ENCODE data around the gene FAM3B.

FAM3B gene

DNA sequence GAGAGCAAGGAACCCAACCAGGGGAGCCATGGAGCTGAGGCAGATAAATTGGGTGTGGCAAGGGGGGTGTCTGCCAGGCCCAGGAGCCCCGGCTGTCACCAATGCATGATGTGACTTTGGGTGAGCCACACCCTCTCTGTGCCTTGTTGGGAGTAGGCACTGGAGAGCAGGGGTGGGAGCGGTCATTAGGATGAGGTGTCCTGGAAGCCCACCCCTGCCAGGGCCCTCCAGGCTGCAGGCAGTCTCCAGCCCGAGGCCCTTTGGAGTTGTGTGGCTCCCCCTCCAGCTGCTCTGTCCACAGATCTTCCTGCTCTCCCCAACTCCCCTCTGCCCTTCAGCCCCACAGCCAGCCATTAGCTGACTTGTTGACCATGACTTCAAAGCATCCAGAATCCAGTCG is 56.7 kb downstream of the FAM3B start:
- H3K27me3 ChIP-seq (replicated peaks; ENCODE audit: control insufficient read depth, insufficient read depth, low read length): no peaks in the 10 kb centered on the region
- H3K36me3 ChIP-seq (ENCODE audit: control insufficient read depth, insufficient read depth, low read length, severe bottlenecking): peaks cover 9% of the 10 kb centered on the region
- H3K4me1 ChIP-seq (ENCODE audit: control insufficient read depth, insufficient read depth, low read length): peaks cover 19% of the 10 kb centered on the region
- no peaks in the 10 kb centered on the region for H3K9me3 ChIP-seq (ENCODE audit: control insufficient read depth, low read length)
- H3K4me3 ChIP-seq (ENCODE audit: low read length): no peak overlapping the region
- no peak overlapping the region for H3K9ac ChIP-seq (ENCODE audit: low read length)
- no peak for DNase-seq (ENCODE audit: low read depth)

DNA sequence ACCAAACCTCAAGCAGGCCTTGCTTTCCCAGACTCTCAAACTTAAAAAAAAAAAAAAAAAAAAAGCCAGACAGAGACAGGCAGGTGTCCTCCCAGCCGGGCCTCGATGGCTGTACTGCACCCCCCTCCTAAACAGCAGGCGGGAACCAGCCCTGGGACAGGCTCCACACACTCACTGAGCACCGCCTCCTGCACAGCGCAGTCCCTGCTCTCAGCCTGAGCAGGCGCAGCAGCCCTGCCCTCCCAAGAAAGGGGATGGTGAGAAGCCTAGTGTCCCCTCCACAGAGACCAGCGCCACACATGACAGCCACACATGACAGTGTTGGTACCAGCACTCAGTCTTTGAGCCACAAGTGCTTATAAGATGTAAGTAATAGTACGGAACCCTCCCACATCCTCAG is 57.2 kb downstream of the FAM3B start:
- Histone ChIP-seq H3K9ac (ENCODE audit: low read length) (no peak overlapping the region), H3K4me3 (ENCODE audit: low read length) (no peak overlapping the region), H3K27me3 (replicated peaks; ENCODE audit: control insufficient read depth, insufficient read depth, low read length) (no peaks in the 10 kb centered on the region), H3K9me3 (ENCODE audit: control insufficient read depth, low read length) (no peaks in the 10 kb centered on the region), H3K4me1 (ENCODE audit: control insufficient read depth, insufficient read depth, low read length) (peaks cover 18% of the 10 kb centered on the region), H3K36me3 (ENCODE audit: control insufficient read depth, insufficient read depth, low read length, severe bottlenecking) (peaks cover 9% of the 10 kb centered on the region)
- DNase-seq (ENCODE audit: low read depth): no peak

DNA sequence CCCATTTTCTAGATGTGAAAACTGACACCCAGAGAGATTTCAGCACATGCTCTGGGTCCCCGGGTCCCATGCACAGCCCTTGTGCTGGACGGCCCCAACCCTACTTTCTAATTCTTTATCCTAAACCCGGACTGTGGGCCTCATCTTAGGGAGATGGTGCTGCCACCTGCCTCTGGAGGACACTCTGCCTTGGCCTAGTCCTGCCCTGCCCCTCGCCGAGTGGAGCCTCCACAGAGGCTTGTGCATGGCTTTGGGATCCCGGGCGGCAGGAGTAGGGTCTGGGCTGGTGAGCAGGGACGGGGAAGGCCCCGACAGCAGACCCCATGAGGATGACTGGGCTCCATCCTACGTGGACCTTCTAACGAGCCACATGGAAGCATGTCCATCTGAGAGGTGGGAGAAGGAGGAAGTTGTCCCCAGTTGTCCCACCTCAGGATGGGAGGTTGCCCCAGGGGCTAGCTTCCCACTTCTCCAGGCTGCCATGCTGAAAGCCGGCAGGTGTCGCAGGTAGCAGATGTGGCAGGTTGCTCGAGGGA is 57.6 kb downstream of the FAM3B start:
- Histone ChIP-seq H3K9me3 (ENCODE audit: control insufficient read depth, low read length) (no peaks in the 10 kb centered on the region), H3K27me3 (replicated peaks; ENCODE audit: control insufficient read depth, insufficient read depth, low read length) (no peaks in the 10 kb centered on the region), H3K4me3 (ENCODE audit: low read length) (no peak overlapping the region), H3K9ac (ENCODE audit: low read length) (no peak overlapping the region), H3K4me1 (ENCODE audit: control insufficient read depth, insufficient read depth, low read length) (peaks cover 13% of the 10 kb centered on the region), H3K36me3 (ENCODE audit: control insufficient read depth, insufficient read depth, low read length, severe bottlenecking) (peaks cover 9% of the 10 kb centered on the region)
- DNase-seq (ENCODE audit: low read depth): no peak

DNA sequence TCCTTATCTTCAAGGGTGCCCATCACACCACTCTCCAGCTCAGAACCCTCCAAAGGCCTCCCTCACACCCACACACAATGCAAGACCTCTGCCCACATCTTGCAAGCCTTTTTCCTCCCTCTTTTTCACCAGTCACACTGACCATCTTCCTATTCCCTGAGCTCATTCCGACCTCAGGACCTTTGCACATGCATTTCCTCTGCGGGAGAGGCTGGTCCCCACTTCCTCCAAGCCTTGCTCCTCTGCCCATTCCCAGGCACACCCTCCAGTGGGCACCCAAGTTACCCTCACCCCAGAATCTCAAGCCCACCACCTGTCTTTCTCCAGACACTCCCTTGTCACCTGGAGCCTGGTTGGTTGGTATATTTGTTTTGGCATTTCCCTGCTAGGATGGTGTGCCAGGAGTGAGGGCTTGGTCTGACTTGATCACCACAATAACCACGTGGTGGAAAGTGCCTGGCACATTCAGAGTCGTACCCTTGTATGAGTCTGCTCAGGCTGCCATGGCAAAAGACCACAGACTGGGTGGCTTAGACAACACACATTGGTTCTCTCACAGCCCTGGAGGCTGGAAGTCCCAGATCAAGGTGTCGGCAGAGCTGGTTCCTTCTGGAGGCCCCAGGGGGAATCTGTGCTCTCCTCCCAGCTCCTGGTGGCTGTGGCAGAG is 58.4 kb downstream of the FAM3B start:
- H3K27me3 ChIP-seq (replicated peaks; ENCODE audit: control insufficient read depth, insufficient read depth, low read length): no peaks in the 10 kb centered on the region
- no peak overlapping the region for H3K4me3 ChIP-seq (ENCODE audit: low read length)
- no peak overlapping the region for H3K9ac ChIP-seq (ENCODE audit: low read length)
- peaks cover 9% of the 10 kb centered on the region for H3K36me3 ChIP-seq (ENCODE audit: control insufficient read depth, insufficient read depth, low read length, severe bottlenecking)
- H3K9me3 ChIP-seq (ENCODE audit: control insufficient read depth, low read length): no peaks in the 10 kb centered on the region
- no peak for DNase-seq (ENCODE audit: low read depth)
- peaks cover 10% of the 10 kb centered on the region for H3K4me1 ChIP-seq (ENCODE audit: control insufficient read depth, insufficient read depth, low read length)

DNA sequence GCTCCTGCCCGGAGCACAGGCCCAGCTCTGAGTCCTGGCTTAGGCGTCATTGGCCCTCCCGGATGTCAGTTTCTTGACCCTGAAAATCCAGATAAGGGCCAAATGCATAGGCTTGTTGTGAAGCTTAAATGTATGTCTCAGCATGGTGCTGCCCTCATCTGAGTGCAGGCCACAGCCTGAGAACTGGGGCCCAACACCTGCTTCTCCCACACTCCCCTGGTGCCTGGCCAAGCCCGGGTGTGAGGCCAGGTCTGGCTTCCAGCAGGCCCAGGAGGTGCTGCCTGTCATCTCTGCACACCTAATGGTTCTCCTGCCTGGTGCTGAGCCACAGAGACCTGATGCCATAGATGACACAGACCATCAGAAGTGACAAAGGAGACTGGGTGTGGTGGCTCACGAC is 59.3 kb downstream of the FAM3B start:
- H3K27me3 ChIP-seq (replicated peaks; ENCODE audit: control insufficient read depth, insufficient read depth, low read length): no peaks in the 10 kb centered on the region
- peaks cover 9% of the 10 kb centered on the region for H3K36me3 ChIP-seq (ENCODE audit: control insufficient read depth, insufficient read depth, low read length, severe bottlenecking)
- no peak for DNase-seq (ENCODE audit: low read depth)
- H3K4me1 ChIP-seq (ENCODE audit: control insufficient read depth, insufficient read depth, low read length): peaks cover 7% of the 10 kb centered on the region
- no peak overlapping the region for H3K9ac ChIP-seq (ENCODE audit: low read length)
- H3K9me3 ChIP-seq (ENCODE audit: control insufficient read depth, low read length): no peaks in the 10 kb centered on the region
- no peak overlapping the region for H3K4me3 ChIP-seq (ENCODE audit: low read length)

DNA sequence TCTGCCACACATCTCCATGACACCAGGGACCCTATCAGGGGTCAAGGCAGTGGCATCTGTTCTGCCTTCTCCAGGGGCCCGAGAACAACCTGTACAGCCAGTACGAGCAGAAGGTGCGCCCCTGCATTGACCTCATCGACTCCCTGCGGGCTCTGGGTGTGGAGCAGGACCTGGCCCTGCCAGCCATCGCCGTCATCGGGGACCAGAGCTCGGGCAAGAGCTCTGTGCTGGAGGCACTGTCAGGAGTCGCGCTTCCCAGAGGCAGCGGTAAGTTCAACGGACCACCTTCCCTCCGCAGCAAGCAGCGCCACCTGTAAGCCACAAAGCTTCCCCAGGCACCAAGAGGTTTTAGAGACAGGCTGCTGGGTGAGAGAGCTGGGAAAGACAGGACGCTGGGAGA is 61.1 kb downstream of the FAM3B start:
- no peak for DNase-seq (ENCODE audit: low read depth)
- Histone ChIP-seq H3K4me3 (ENCODE audit: low read length) (no peak overlapping the region), H3K9me3 (ENCODE audit: control insufficient read depth, low read length) (no peaks in the 10 kb centered on the region), H3K9ac (ENCODE audit: low read length) (no peak overlapping the region), H3K36me3 (ENCODE audit: control insufficient read depth, insufficient read depth, low read length, severe bottlenecking) (peaks cover 16% of the 10 kb centered on the region), H3K4me1 (ENCODE audit: control insufficient read depth, insufficient read depth, low read length) (no peaks in the 10 kb centered on the region), H3K27me3 (replicated peaks; ENCODE audit: control insufficient read depth, insufficient read depth, low read length) (no peaks in the 10 kb centered on the region)

DNA sequence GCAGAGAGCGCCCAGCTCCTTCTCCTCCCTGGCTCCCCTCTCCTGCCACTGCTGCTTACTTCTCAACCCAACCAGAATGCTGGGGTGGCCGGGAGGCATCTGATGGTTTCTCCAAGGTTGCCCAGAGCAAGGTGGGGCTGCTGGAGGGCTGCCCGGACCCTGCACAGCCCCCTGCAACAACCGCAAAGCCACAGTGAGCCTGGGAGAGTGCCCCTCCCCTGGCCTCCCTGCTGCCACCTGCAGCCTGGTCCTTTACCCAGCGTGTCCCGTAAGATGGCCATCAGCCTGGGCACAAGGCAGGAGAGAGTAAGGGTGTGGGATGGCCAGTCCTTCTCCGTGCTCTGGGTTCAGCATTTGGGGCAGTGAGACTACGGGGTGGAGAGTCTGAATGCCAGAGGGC is 62.2 kb downstream of the FAM3B start:
- Histone ChIP-seq H3K9ac (ENCODE audit: low read length) (no peak overlapping the region), H3K9me3 (ENCODE audit: control insufficient read depth, low read length) (no peaks in the 10 kb centered on the region), H3K4me1 (ENCODE audit: control insufficient read depth, insufficient read depth, low read length) (no peaks in the 10 kb centered on the region), H3K4me3 (ENCODE audit: low read length) (no peak overlapping the region), H3K36me3 (ENCODE audit: control insufficient read depth, insufficient read depth, low read length, severe bottlenecking) (peaks cover 16% of the 10 kb centered on the region), H3K27me3 (replicated peaks; ENCODE audit: control insufficient read depth, insufficient read depth, low read length) (no peaks in the 10 kb centered on the region)
- DNase-seq (ENCODE audit: low read depth): no peak

DNA sequence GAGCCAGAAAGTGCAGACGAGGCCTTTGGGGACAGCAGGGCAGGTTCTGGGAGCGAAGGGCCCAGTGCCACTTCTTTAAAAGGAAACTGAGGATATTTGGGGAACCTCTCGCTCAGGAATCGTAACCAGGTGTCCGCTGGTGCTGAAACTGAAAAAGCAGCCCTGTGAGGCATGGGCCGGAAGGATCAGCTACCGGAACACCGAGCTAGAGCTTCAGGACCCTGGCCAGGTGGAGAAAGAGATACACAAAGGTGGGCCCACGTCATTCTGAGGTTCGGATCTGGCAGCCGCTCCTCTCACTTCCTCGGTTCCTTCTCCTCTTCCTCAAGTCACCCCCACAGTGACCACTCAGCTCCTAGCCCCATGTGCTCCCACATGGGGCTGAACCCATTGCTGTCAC is 63.3 kb downstream of the FAM3B start:
- Histone ChIP-seq H3K9ac (ENCODE audit: low read length) (no peak overlapping the region), H3K36me3 (ENCODE audit: control insufficient read depth, insufficient read depth, low read length, severe bottlenecking) (peaks cover 16% of the 10 kb centered on the region), H3K9me3 (ENCODE audit: control insufficient read depth, low read length) (no peaks in the 10 kb centered on the region), H3K27me3 (replicated peaks; ENCODE audit: control insufficient read depth, insufficient read depth, low read length) (no peaks in the 10 kb centered on the region), H3K4me3 (ENCODE audit: low read length) (no peak overlapping the region), H3K4me1 (ENCODE audit: control insufficient read depth, insufficient read depth, low read length) (no peaks in the 10 kb centered on the region)
- DNase-seq (ENCODE audit: low read depth): no peak

DNA sequence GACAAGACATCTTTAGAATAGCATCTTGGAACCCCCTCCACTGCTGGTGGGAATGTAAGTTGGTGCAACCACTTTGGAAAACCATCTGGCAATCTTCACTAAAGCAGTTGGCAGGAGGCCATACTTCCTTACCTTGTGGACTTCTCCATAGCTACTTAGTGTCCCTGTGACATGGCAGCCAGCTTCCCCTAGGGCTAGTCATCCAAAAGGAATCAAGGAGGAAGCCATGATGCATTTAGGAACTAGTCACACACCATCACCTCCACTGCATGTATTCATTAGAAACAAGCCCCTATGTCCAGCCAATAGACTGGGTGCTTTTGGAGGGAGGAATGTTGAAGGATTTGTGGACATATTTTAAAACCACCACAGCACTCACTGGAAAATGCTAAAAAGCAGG is 65.1 kb downstream of the FAM3B start:
- H3K36me3 ChIP-seq (ENCODE audit: control insufficient read depth, insufficient read depth, low read length, severe bottlenecking): peaks cover 15% of the 10 kb centered on the region
- H3K9me3 ChIP-seq (ENCODE audit: control insufficient read depth, low read length): no peaks in the 10 kb centered on the region
- no peak overlapping the region for H3K9ac ChIP-seq (ENCODE audit: low read length)

DNA sequence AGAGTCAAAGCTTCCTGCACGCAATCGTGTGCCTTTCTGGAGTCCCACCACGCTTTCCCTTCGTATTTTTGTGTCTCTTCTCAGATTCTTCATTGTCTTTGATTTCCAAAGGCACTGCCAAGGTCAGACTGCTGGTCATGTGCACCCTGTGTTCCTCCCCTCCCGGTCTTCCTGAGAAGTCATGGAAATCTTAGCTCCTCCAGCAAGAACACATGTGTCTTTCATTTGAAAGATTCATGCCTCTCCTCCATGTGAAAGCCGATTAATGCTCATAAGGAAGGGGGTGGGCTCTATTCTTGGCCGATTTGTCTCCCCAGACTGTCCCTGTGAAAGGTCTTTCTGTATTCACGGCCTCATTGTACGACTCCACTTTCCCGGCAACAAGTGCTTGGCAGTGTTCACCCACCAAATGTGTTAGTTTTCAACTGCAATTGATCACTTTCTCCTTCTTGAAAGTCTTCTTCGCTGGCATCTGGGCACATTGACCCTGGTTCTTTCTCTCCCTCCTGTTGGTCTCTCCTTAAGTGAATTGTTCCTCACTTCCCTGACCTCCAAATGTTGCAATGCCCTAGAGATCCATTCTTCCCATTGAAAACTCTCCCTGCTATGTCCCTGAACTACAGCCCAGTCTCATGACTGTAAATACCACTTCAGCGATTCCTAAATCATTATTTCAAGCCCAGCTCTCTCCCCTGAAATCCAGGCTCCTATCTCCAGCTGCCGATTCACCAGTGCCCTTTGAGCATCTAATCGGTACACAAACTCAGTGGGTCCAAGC is 70.6 kb downstream of the FAM3B start:
- Histone ChIP-seq H3K4me3 (ENCODE audit: low read length) (peak overlapping the region; percentile 47), H3K4me1 (ENCODE audit: control insufficient read depth, insufficient read depth, low read length) (peaks cover 23% of the 10 kb centered on the region), H3K9me3 (ENCODE audit: control insufficient read depth, low read length) (no peaks in the 10 kb centered on the region), H3K9ac (ENCODE audit: low read length) (peak overlapping the region; percentile 64), H3K36me3 (ENCODE audit: control insufficient read depth, insufficient read depth, low read length, severe bottlenecking) (peaks cover 12% of the 10 kb centered on the region), H3K27me3 (replicated peaks; ENCODE audit: control insufficient read depth, insufficient read depth, low read length) (no peaks in the 10 kb centered on the region)
- no peak for DNase-seq (ENCODE audit: low read depth)

More for the DNA sequence above, 65.1 kb downstream of the FAM3B start:
- H3K4me3 ChIP-seq (ENCODE audit: low read length): no peak overlapping the region
- H3K27me3 ChIP-seq (replicated peaks; ENCODE audit: control insufficient read depth, insufficient read depth, low read length): no peaks in the 10 kb centered on the region
- H3K4me1 ChIP-seq (ENCODE audit: control insufficient read depth, insufficient read depth, low read length): peaks cover 6% of the 10 kb centered on the region
- DNase-seq (ENCODE audit: low read depth): no peak

DNA sequence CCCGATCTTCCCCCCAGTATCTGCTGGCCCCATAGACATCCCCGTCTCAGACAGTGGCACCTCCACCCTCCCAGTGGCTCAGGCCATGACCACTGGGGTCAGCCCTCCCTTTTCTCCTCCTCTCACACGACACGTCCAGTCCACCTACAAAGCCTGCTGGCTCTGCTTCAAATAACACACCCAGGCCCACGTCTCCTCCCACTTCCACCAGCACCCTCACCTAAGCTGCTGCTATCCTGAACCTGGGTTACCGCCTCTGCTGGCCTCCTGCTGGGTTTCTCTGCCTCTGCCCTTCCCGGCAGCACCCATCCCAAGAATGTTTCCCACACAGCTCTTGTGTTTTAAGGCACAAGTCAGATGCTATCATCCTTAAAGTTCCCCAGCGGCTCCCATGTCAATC is 71.2 kb downstream of the FAM3B start:
- H3K4me1 ChIP-seq (ENCODE audit: control insufficient read depth, insufficient read depth, low read length): peaks cover 23% of the 10 kb centered on the region
- no peaks in the 10 kb centered on the region for H3K9me3 ChIP-seq (ENCODE audit: control insufficient read depth, low read length)
- no peaks in the 10 kb centered on the region for H3K27me3 ChIP-seq (replicated peaks; ENCODE audit: control insufficient read depth, insufficient read depth, low read length)
- peaks cover 8% of the 10 kb centered on the region for H3K36me3 ChIP-seq (ENCODE audit: control insufficient read depth, insufficient read depth, low read length, severe bottlenecking)
- H3K4me3 ChIP-seq (ENCODE audit: low read length): peak overlapping the region; percentile 47
- H3K9ac ChIP-seq (ENCODE audit: low read length): peak overlapping the region; percentile 64
- DNase-seq (ENCODE audit: low read depth): no peak
